ENCODE results near the gene MTFR1L. TPM values are rescaled to one million over a fixed set of nuclear protein-coding genes. Genes with fewer than 3 reads are reported as not detected.

Gene MTFR1L
- total and polyA plus RNA-seq, 2 donors (not counting 1 experiment from before 2014, with no cell fraction given) = 38.3 to 56.0 TPM

DNA sequence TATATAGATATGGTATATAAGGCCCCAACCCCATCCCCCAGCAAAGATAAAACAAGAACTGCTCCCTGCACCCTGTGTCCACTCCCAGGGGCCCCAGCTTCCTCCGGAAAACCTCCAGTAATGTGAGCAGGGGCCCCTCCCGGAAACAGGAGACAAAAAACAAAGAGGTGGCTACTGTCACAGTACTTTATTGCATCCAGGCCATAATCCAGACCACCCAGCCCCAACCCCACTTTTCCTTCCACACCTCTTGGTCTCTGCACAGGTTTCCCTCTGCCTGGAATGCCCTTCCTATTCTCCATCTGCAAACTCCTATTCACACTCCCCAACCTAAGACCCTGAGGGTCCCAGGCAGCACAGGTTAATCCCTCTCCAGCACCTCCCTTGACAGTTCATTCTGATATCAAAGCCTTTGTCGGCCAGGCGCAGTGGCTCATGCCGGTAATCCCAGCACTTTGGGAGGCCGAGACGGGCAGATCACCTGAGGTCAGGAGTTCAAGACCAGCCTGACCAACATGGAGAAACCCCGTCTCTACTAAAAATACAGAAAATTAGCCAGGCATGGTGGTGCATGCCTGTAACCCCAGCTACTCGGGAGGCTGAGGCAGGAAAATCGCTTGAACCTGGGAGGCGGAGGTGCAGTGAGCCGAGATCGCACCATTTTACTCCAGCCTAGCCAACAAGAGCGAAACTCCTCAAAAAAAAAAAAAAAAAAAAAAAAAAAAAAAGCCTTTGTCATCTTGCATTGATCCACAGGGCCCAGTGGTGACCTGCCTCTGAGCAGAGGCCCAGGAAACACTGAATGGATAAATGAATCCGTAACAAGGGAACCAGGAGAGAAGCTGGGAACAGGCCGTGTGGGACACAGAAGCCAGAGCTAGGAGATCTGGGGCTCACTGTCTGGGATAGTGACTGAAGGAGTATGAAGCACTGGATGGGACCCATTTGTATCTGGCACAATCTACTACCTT lies 41.8 kb downstream of the MTFR1L start:
- DNase-seq (ENCODE audit: low read depth in 2 of 2) = no peak
- Histone ChIP-seq H2AFZ (ENCODE audit: low read length) (no peak overlapping the region), H3K36me3 (ENCODE audit: control insufficient read depth, insufficient read depth, low read length) (peaks cover 7% of the 10 kb centered on the region), H3K9ac (ENCODE audit: insufficient read depth, low read length) (no peak overlapping the region), H3K79me2 (ENCODE audit: control insufficient read depth, insufficient read depth, low read length) (peaks cover 5% of the 10 kb centered on the region), H3K4me1 (ENCODE audit: control insufficient read depth, extremely low read depth, insufficient read depth, low read length) (peaks cover 4% of the 10 kb centered on the region), H3K4me2 (ENCODE audit: extremely low read depth, insufficient read depth, low read length) (no peak overlapping the region), H4K20me1 (ENCODE audit: control insufficient read depth, extremely low read depth, insufficient read depth, low read length) (no peaks in the 10 kb centered on the region), H3K9me3 (ENCODE audit: control insufficient read depth, insufficient read depth, low read depth, low read length) (no peaks in the 10 kb centered on the region), H3K27me3 (ENCODE audit: control insufficient read depth, insufficient read depth, low read length) (no peaks in the 10 kb centered on the region), H3K27ac (ENCODE audit: insufficient read depth, low read length) (no peak overlapping the region), H3K4me3 (replicated peaks in 1 of 4; ENCODE audit: control extremely low read depth in 1 of 4, insufficient read depth in 1 of 4, low read depth in 3 of 4, low read length in 4 of 4) (no peak overlapping the region)
- no peak for TF ChIP-seq EZH2 (IDR thresholded peaks at IDR 0.05; ENCODE audit: low read length, missing control alignments)
- TF ChIP-seq, protein P1, sequence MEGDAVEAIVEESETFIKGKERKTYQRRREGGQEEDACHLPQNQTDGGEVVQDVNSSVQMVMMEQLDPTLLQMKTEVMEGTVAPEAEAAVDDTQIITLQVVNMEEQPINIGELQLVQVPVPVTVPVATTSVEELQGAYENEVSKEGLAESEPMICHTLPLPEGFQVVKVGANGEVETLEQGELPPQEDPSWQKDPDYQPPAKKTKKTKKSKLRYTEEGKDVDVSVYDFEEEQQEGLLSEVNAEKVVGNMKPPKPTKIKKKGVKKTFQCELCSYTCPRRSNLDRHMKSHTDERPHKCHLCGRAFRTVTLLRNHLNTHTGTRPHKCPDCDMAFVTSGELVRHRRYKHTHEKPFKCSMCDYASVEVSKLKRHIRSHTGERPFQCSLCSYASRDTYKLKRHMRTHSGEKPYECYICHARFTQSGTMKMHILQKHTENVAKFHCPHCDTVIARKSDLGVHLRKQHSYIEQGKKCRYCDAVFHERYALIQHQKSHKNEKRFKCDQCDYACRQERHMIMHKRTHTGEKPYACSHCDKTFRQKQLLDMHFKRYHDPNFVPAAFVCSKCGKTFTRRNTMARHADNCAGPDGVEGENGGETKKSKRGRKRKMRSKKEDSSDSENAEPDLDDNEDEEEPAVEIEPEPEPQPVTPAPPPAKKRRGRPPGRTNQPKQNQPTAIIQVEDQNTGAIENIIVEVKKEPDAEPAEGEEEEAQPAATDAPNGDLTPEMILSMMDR (conservative IDR thresholded peaks at IDR 0.05 in 1 of 2, IDR thresholded peaks at IDR 0.05 in 1 of 2; ENCODE audit: low read depth in 1 of 2, low read length in 2 of 2) = no peak

DNA sequence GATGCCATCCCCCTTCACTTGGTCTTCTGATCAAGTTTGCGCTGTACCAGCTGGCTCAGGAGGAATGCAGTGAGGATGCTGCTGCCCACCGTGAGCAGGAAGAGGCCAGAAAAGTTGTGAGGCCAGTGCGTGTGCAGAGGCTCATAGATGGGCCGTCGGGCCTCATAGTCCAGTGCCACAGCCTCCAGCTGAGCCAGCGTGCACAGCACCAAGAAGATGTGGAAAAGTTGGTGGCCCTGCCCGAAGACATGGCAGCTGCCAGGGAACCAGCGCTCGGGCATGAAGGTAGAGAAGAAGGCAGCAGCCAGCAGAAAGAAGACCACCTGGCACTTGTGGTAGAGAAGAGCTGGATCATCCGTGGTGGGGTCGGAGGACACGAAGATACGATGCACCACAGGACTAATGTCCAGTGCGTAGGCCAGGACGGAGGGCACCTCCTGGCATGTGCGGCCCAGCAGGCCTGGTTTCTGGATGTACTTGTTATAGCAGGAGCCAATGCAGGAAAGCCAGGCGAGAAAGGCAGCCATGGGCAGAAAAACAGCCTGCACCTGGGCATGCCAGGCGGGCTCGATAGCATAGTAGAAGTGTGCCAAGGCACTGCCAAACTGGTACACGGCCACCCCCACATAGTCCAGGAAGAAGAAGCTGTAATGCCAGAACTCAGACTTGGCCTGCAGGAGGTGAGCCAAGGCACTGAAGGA lies 43.2 kb downstream of the MTFR1L start:
- no peaks in the 10 kb centered on the region for H3K27me3 ChIP-seq (ENCODE audit: control insufficient read depth, insufficient read depth, low read length)
- no peak for TF ChIP-seq EZH2 (IDR thresholded peaks at IDR 0.05; ENCODE audit: low read length, missing control alignments)
- TF ChIP-seq, protein P1 (conservative IDR thresholded peaks at IDR 0.05 in 1 of 2, IDR thresholded peaks at IDR 0.05 in 1 of 2; ENCODE audit: low read depth in 1 of 2, low read length in 2 of 2) = no peak

More for the DNA sequence above, 43.2 kb downstream of the MTFR1L start:
- peaks cover 4% of the 10 kb centered on the region for H3K4me1 ChIP-seq (ENCODE audit: control insufficient read depth, extremely low read depth, insufficient read depth, low read length)
- H3K36me3 ChIP-seq (ENCODE audit: control insufficient read depth, insufficient read depth, low read length) = peaks cover 7% of the 10 kb centered on the region
- no peaks in the 10 kb centered on the region for H3K9me3 ChIP-seq (ENCODE audit: control insufficient read depth, insufficient read depth, low read depth, low read length)
- no peak overlapping the region for H2AFZ ChIP-seq (ENCODE audit: low read length)
- H3K9ac ChIP-seq (ENCODE audit: insufficient read depth, low read length) = no peak overlapping the region
- H3K4me3 ChIP-seq (replicated peaks in 1 of 4; ENCODE audit: control extremely low read depth in 1 of 4, insufficient read depth in 1 of 4, low read depth in 3 of 4, low read length in 4 of 4) = no peak overlapping the region
- DNase-seq (ENCODE audit: low read depth in 2 of 2) = no peak
- H3K4me2 ChIP-seq (ENCODE audit: extremely low read depth, insufficient read depth, low read length) = no peak overlapping the region
- no peak overlapping the region for H3K27ac ChIP-seq (ENCODE audit: insufficient read depth, low read length)
- H3K79me2 ChIP-seq (ENCODE audit: control insufficient read depth, insufficient read depth, low read length) = peaks cover 5% of the 10 kb centered on the region
- no peaks in the 10 kb centered on the region for H4K20me1 ChIP-seq (ENCODE audit: control insufficient read depth, extremely low read depth, insufficient read depth, low read length)
